Measurements from ENCODE around the gene NTN1. TPM values are rescaled to one million over a fixed set of nuclear protein-coding genes. Genes with fewer than 3 reads are reported as not detected.

Gene NTN1
- total RNA-seq, 1 experiment from 2014 or later = 4.2 TPM

DNA sequence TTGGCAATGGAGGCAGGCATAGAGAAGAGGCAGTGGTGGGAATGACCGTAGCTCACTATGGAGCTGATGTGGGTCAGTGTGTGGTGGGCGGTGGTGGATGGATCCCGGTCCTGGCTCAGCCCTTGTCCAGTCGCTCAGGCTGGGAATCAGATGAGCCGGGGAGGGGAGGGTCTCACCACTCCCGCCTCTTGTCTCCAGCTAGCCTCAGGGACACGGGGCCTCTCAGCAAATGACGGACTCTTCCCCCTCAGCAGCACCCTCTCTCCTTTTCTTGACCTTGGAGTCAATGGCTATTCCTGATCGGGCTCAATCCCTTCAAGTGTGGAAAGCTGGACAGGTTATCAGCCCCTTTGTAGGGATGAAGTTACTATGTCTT lies 208.5 kb downstream of the NTN1 start:
- POLR2A ChIA-PET = no interaction called here
- intact Hi-C loops (cut with micrococcal nuclease) = no loop called here
- ATAC-seq = no peak

DNA sequence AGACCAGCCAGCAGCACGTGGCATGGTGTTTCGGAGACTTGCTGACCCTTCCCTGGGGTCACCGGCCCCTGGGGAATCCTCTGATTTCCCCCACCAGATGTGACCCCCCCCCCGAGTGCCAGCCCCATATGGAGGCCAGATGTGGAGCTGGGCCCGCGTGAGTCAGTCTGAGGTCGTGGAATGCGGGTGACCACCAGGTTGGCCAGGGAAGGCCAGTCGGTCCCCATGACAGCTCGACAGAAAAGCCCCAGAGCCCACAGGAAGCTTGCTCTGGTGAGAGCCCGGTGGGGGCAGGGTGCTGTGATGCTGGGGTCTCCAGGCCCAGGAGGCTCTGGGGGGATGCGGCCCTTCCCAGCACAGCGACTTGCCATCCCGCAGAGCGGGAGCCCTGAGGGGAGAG lies 209.0 kb downstream of the NTN1 start:
- Histone ChIP-seq H4K20me1 (ENCODE audit: insufficient read depth) (no peaks in the 10 kb centered on the region), H3K27me3 (ENCODE audit: insufficient read depth, low read length) (no peaks in the 10 kb centered on the region), H3K4me1 (ENCODE audit: control insufficient read depth in 1 of 2, insufficient read depth in 2 of 2, low read length in 2 of 2) (no peaks in the 10 kb centered on the region), H3K36me3 (ENCODE audit: control insufficient read depth in 1 of 2, insufficient read depth in 2 of 2, low read length in 2 of 2) (no peaks in the 10 kb centered on the region), H3K9ac (ENCODE audit: low read length) (no peak overlapping the region), H3K79me2 (ENCODE audit: insufficient read depth, low read length) (no peaks in the 10 kb centered on the region), H2AFZ (ENCODE audit: low read depth, low read length, poor library complexity, severe bottlenecking) (no peak overlapping the region), H3K9me3 (ENCODE audit: control insufficient read depth in 1 of 2, insufficient read depth in 1 of 2, low read depth in 1 of 2, low read length in 2 of 2) (no peaks in the 10 kb centered on the region; a peak in 1 of 4 replicates), H3K4me3 (replicated peaks in 1 of 2; ENCODE audit: low read depth in 1 of 2, low read length in 2 of 2) (no peak overlapping the region), H3K27ac (ENCODE audit: low read depth, low read length) (no peak overlapping the region), H3K4me2 (ENCODE audit: low read length) (no peak overlapping the region), H3K9me2 (ENCODE audit: insufficient read depth) (no peaks in the 10 kb centered on the region)
- CTCF ChIA-PET = no interaction called here
- BruUV-seq (replicated peaks) = no TSS peak
- POLR2A ChIA-PET = no interaction called here
- RAD21 ChIA-PET (ENCODE audit: low non-redundant PET in 1 of 2, low total read pairs in 2 of 2, uncharacterized antibody in 2 of 2, unreplicated experiment in 2 of 2) = no interaction called here
- no peak for ATAC-seq
- TF ChIP-seq FOSL1 (IDR thresholded peaks at IDR 0.05; ENCODE audit: low read depth) = no peak
- TF ChIP-seq ZNF274 (IDR thresholded peaks at IDR 0.05; ENCODE audit: low read depth, low read length) = no peak
- no peak for TF ChIP-seq POLR2AphosphoS5 (IDR thresholded peaks at IDR 0.05; ENCODE audit: low read depth, low read length)
- TF ChIP-seq EZH2phosphoT487 (IDR thresholded peaks at IDR 0.05; ENCODE audit: borderline replicate concordance) = no peak
- TF ChIP-seq ZFX (IDR thresholded peaks at IDR 0.05) = no peak
- no peak for TF ChIP-seq TCF7L2 (IDR thresholded peaks at IDR 0.05; ENCODE audit: borderline replicate concordance, extremely low read depth, insufficient read depth, insufficient read length)
- TF ChIP-seq, protein P1, sequence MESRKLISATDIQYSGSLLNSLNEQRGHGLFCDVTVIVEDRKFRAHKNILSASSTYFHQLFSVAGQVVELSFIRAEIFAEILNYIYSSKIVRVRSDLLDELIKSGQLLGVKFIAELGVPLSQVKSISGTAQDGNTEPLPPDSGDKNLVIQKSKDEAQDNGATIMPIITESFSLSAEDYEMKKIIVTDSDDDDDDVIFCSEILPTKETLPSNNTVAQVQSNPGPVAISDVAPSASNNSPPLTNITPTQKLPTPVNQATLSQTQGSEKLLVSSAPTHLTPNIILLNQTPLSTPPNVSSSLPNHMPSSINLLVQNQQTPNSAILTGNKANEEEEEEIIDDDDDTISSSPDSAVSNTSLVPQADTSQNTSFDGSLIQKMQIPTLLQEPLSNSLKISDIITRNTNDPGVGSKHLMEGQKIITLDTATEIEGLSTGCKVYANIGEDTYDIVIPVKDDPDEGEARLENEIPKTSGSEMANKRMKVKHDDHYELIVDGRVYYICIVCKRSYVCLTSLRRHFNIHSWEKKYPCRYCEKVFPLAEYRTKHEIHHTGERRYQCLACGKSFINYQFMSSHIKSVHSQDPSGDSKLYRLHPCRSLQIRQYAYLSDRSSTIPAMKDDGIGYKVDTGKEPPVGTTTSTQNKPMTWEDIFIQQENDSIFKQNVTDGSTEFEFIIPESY (IDR thresholded peaks at IDR 0.05; ENCODE audit: extremely low read depth, insufficient replicate concordance, low read length) = no peak
- no peak for TF ChIP-seq RAD21 (IDR thresholded peaks at IDR 0.05; ENCODE audit: low read depth)
- no peak for DNase-seq (ENCODE audit: low read depth, low spot score)
- intact Hi-C loops (cut with micrococcal nuclease) = no loop called here

More for the DNA sequence above, 208.5 kb downstream of the NTN1 start:
- Histone ChIP-seq H3K9me3 (ENCODE audit: control insufficient read depth in 1 of 2, insufficient read depth in 1 of 2, low read depth in 1 of 2, low read length in 2 of 2) (no peaks in the 10 kb centered on the region; a peak in 1 of 4 replicates), H2AFZ (ENCODE audit: low read depth, low read length, poor library complexity, severe bottlenecking) (no peak overlapping the region), H3K4me1 (ENCODE audit: control insufficient read depth in 1 of 2, insufficient read depth in 2 of 2, low read length in 2 of 2) (no peaks in the 10 kb centered on the region), H3K9ac (ENCODE audit: low read length) (no peak overlapping the region), H3K27ac (ENCODE audit: low read depth, low read length) (no peak overlapping the region), H3K27me3 (ENCODE audit: insufficient read depth, low read length) (no peaks in the 10 kb centered on the region), H3K4me3 (replicated peaks in 1 of 2; ENCODE audit: low read depth in 1 of 2, low read length in 2 of 2) (no peak overlapping the region), H4K20me1 (ENCODE audit: insufficient read depth) (no peaks in the 10 kb centered on the region), H3K36me3 (ENCODE audit: control insufficient read depth in 1 of 2, insufficient read depth in 2 of 2, low read length in 2 of 2) (no peaks in the 10 kb centered on the region), H3K79me2 (ENCODE audit: insufficient read depth, low read length) (no peaks in the 10 kb centered on the region), H3K9me2 (ENCODE audit: insufficient read depth) (no peaks in the 10 kb centered on the region), H3K4me2 (ENCODE audit: low read length) (no peak overlapping the region)
- DNase-seq (ENCODE audit: low read depth, low spot score) = no peak
- ChIA-PET RAD21 (ENCODE audit: low non-redundant PET in 1 of 2, low total read pairs in 2 of 2, uncharacterized antibody in 2 of 2, unreplicated experiment in 2 of 2) (no interaction called here), CTCF (no interaction called here)
- TF ChIP-seq, protein P2, sequence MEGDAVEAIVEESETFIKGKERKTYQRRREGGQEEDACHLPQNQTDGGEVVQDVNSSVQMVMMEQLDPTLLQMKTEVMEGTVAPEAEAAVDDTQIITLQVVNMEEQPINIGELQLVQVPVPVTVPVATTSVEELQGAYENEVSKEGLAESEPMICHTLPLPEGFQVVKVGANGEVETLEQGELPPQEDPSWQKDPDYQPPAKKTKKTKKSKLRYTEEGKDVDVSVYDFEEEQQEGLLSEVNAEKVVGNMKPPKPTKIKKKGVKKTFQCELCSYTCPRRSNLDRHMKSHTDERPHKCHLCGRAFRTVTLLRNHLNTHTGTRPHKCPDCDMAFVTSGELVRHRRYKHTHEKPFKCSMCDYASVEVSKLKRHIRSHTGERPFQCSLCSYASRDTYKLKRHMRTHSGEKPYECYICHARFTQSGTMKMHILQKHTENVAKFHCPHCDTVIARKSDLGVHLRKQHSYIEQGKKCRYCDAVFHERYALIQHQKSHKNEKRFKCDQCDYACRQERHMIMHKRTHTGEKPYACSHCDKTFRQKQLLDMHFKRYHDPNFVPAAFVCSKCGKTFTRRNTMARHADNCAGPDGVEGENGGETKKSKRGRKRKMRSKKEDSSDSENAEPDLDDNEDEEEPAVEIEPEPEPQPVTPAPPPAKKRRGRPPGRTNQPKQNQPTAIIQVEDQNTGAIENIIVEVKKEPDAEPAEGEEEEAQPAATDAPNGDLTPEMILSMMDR (IDR thresholded peaks at IDR 0.05 in 2 of 3, conservative IDR thresholded peaks at IDR 0.05 in 1 of 3; ENCODE audit: borderline replicate concordance in 1 of 3, insufficient read depth in 1 of 3, low read depth in 2 of 3, low read length in 2 of 3) = no peak
- no TSS peak for BruUV-seq (replicated peaks)

Data from HCT116 (cell line).